SK-N-SH treated with all-trans-retinoic acid at 6 μM for 48 hours (cell line): ENCODE measurements around the gene CCDC81.

ENCODE experiments used
- ATAC-seq: fragments of 200-7000 bp; cut with Tn5 transposase; 3 replicates; pipeline ENCODE4 v1.9.1; 2020; ENCODE audit warnings: mild to moderate bottlenecking, moderate library complexity
- ARNTL ChIP-seq: fragments of 450-650 bp; formaldehyde crosslinking; IDR thresholded peaks from 2 replicates; pipeline ENCODE4 v1.5.0; 2020; ENCODE audit warnings: low read depth, mild to moderate bottlenecking, moderate library complexity, borderline replicate concordance
- BACH2 ChIP-seq: fragments of 250-450 bp; sonication (Bioruptor Pico); IDR thresholded peaks from 2 replicates; pipeline ENCODE4 v1.9.0; 2021; ENCODE audit warnings: mild to moderate bottlenecking, borderline replicate concordance
- CREB5 ChIP-seq: fragments of 250-450 bp; sonication (Bioruptor Pico); IDR thresholded peaks from 2 replicates; pipeline ENCODE4 v1.5.1; 2020; ENCODE audit warnings: low read depth, mild to moderate bottlenecking, moderate library complexity
- CSDC2 ChIP-seq: fragments of 250-450 bp; sonication (Bioruptor Pico); IDR thresholded peaks from 2 replicates; pipeline ENCODE4 v1.5.0; 2020; ENCODE audit warnings: mild to moderate bottlenecking, moderate library complexity
- ISL1 ChIP-seq: fragments of 250-450 bp; sonication (Bioruptor Pico); IDR thresholded peaks from 2 replicates; pipeline ENCODE4 v2.1.2; 2022; ENCODE audit warnings: mild to moderate bottlenecking, moderate library complexity
- OSR1 ChIP-seq: fragments of 250-450 bp; sonication (Bioruptor Pico); IDR thresholded peaks from 2 replicates; pipeline ENCODE4 v1.8.0; 2022; ENCODE audit warnings: moderate library complexity, mild to moderate bottlenecking, inconsistent platforms
- PPARA ChIP-seq: fragments of 250-450 bp; sonication (Bioruptor Pico); IDR thresholded peaks from 2 replicates; pipeline ENCODE4 v1.5.0; 2020; ENCODE audit warnings: mild to moderate bottlenecking, borderline replicate concordance
- RARB ChIP-seq: fragments of 250-450 bp; sonication (Bioruptor Pico); IDR thresholded peaks from 2 replicates; pipeline ENCODE4 v1.8.0; 2021; ENCODE audit warnings: mild to moderate bottlenecking, moderate library complexity
- SNAI2 ChIP-seq: fragments of 250-450 bp; sonication (Bioruptor Pico); IDR thresholded peaks from 2 replicates; pipeline ENCODE4 v1.5.0; 2020; ENCODE audit warnings: mild to moderate bottlenecking, moderate library complexity
- TCF4 ChIP-seq: fragments of 250-450 bp; sonication (Bioruptor Pico); IDR thresholded peaks from 2 replicates; pipeline ENCODE4 v1.8.0; 2021; ENCODE audit warnings: mild to moderate bottlenecking, moderate library complexity, borderline replicate concordance
- TOX ChIP-seq: fragments of 250-450 bp; sonication (Bioruptor Pico); IDR thresholded peaks from 2 replicates; pipeline ENCODE4 v1.8.0; 2021; ENCODE audit warnings: mild to moderate bottlenecking, moderate library complexity, borderline replicate concordance
- ZC3H10 ChIP-seq: fragments of 250-450 bp; sonication (Bioruptor Pico); IDR thresholded peaks from 2 replicates; pipeline ENCODE4 v1.5.1; 2021; ENCODE audit warnings: mild to moderate bottlenecking, moderate library complexity
- ZFP30 ChIP-seq: fragments of 450-650 bp; formaldehyde crosslinking; IDR thresholded peaks from 2 replicates; pipeline ENCODE4 v1.5.0; 2022; ENCODE audit warnings: mild to moderate bottlenecking, moderate library complexity
- ZNF70 ChIP-seq: fragments of 450-650 bp; formaldehyde crosslinking; IDR thresholded peaks from 2 replicates; pipeline ENCODE4 v1.5.0; 2020; ENCODE audit warnings: mild to moderate bottlenecking, moderate library complexity
- ZNF8 ChIP-seq: fragments of 450-650 bp; formaldehyde crosslinking; IDR thresholded peaks from 2 replicates; pipeline ENCODE4 v1.5.0; 2020; ENCODE audit warnings: mild to moderate bottlenecking, moderate library complexity
- TF ChIP-seq, protein P1 (sequence below): fragments of 250-450 bp; sonication (Bioruptor Pico); IDR thresholded peaks from 2 replicates; pipeline ENCODE4 v1.8.0; 2020; ENCODE audit warnings: mild to moderate bottlenecking, moderate library complexity, borderline replicate concordance
- TF ChIP-seq, protein P2 (sequence below): fragments of 250-450 bp; sonication (Bioruptor Pico); IDR thresholded peaks from 2 replicates; pipeline ENCODE4 v1.8.0; 2021; ENCODE audit warnings: low read depth, mild to moderate bottlenecking, moderate library complexity, borderline replicate concordance
- TF ChIP-seq, protein P3 (sequence below): fragments of 250-450 bp; sonication (Bioruptor Pico); IDR thresholded peaks from 2 replicates; pipeline ENCODE4 v1.5.0; 2020; ENCODE audit warnings: mild to moderate bottlenecking, moderate library complexity
- TF ChIP-seq, protein P4 (sequence below): fragments of 250-450 bp; sonication (Bioruptor Pico); IDR thresholded peaks from 2 replicates; pipeline ENCODE4 v1.5.1; 2021; ENCODE audit warnings: mild to moderate bottlenecking, moderate library complexity

The CCDC81 gene

DNA sequence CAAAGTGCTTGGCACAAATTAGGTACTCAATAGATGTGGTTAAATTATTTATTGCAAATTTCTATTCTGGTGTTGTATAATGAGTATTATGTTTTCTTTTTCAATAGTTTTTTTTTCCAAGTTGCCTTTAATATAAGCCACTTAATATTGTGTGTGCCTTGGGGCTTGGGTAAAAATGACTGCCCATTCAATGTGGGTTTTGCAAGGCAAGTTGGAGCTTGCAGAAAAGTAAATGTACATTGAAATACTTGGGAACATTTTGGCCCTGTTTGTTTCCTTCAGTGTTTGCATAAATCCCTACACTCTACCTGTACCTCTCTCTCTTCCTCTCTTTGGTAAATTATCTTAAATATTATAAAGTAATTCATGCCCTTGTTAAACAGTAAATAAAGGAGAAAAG is 2.1 kb upstream of the CCDC81 start (continued):
- TF ChIP-seq ZNF70 (CRISPR knock-in tag) (no peak), SNAI2 (CRISPR knock-in tag) (no peak), CREB5 (CRISPR knock-in tag) (no peak)

GRCh38 chr11:86374069-86374468 is 618 bp upstream of the CCDC81 start:
- TF ChIP-seq CSDC2 (CRISPR knock-in tag) (no peak), RARB (CRISPR knock-in tag) (no peak), OSR1 (no peak), CREB5 (CRISPR knock-in tag) (no peak), PPARA (no peak), ZNF8 (CRISPR knock-in tag) (no peak)
- TF ChIP-seq, all 23 proteins: peak for 0
- no peak for ATAC-seq

- TF ChIP-seq, protein P1, sequence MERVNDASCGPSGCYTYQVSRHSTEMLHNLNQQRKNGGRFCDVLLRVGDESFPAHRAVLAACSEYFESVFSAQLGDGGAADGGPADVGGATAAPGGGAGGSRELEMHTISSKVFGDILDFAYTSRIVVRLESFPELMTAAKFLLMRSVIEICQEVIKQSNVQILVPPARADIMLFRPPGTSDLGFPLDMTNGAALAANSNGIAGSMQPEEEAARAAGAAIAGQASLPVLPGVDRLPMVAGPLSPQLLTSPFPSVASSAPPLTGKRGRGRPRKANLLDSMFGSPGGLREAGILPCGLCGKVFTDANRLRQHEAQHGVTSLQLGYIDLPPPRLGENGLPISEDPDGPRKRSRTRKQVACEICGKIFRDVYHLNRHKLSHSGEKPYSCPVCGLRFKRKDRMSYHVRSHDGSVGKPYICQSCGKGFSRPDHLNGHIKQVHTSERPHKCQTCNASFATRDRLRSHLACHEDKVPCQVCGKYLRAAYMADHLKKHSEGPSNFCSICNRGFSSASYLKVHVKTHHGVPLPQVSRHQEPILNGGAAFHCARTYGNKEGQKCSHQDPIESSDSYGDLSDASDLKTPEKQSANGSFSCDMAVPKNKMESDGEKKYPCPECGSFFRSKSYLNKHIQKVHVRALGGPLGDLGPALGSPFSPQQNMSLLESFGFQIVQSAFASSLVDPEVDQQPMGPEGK (CRISPR knock-in tag): no peak
- no peak for TF ChIP-seq CREB5 (CRISPR knock-in tag)
- no peak for TF ChIP-seq PPARA
- no peak for TF ChIP-seq OSR1
- TF ChIP-seq, protein P2, sequence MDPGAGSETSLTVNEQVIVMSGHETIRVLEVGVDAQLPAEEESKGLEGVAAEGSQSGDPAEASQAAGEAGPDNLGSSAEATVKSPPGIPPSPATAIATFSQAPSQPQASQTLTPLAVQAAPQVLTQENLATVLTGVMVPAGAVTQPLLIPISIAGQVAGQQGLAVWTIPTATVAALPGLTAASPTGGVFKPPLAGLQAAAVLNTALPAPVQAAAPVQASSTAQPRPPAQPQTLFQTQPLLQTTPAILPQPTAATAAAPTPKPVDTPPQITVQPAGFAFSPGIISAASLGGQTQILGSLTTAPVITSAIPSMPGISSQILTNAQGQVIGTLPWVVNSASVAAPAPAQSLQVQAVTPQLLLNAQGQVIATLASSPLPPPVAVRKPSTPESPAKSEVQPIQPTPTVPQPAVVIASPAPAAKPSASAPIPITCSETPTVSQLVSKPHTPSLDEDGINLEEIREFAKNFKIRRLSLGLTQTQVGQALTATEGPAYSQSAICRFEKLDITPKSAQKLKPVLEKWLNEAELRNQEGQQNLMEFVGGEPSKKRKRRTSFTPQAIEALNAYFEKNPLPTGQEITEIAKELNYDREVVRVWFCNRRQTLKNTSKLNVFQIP (CRISPR knock-in tag): no peak
- no peak for TF ChIP-seq ZNF8 (CRISPR knock-in tag)
- no peak for TF ChIP-seq ARNTL (CRISPR knock-in tag)
- TF ChIP-seq CSDC2 (CRISPR knock-in tag): no peak
- TF ChIP-seq ISL1 (CRISPR knock-in tag): no peak
- TF ChIP-seq, protein P3, sequence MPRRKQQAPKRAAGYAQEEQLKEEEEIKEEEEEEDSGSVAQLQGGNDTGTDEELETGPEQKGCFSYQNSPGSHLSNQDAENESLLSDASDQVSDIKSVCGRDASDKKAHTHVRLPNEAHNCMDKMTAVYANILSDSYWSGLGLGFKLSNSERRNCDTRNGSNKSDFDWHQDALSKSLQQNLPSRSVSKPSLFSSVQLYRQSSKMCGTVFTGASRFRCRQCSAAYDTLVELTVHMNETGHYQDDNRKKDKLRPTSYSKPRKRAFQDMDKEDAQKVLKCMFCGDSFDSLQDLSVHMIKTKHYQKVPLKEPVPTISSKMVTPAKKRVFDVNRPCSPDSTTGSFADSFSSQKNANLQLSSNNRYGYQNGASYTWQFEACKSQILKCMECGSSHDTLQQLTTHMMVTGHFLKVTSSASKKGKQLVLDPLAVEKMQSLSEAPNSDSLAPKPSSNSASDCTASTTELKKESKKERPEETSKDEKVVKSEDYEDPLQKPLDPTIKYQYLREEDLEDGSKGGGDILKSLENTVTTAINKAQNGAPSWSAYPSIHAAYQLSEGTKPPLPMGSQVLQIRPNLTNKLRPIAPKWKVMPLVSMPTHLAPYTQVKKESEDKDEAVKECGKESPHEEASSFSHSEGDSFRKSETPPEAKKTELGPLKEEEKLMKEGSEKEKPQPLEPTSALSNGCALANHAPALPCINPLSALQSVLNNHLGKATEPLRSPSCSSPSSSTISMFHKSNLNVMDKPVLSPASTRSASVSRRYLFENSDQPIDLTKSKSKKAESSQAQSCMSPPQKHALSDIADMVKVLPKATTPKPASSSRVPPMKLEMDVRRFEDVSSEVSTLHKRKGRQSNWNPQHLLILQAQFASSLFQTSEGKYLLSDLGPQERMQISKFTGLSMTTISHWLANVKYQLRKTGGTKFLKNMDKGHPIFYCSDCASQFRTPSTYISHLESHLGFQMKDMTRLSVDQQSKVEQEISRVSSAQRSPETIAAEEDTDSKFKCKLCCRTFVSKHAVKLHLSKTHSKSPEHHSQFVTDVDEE (CRISPR knock-in tag): no peak
- no peak for TF ChIP-seq SNAI2 (CRISPR knock-in tag)
- TF ChIP-seq ZC3H10 (CRISPR knock-in tag): no peak
- no peak for TF ChIP-seq BACH2 (CRISPR knock-in tag)
- TF ChIP-seq, protein P4, sequence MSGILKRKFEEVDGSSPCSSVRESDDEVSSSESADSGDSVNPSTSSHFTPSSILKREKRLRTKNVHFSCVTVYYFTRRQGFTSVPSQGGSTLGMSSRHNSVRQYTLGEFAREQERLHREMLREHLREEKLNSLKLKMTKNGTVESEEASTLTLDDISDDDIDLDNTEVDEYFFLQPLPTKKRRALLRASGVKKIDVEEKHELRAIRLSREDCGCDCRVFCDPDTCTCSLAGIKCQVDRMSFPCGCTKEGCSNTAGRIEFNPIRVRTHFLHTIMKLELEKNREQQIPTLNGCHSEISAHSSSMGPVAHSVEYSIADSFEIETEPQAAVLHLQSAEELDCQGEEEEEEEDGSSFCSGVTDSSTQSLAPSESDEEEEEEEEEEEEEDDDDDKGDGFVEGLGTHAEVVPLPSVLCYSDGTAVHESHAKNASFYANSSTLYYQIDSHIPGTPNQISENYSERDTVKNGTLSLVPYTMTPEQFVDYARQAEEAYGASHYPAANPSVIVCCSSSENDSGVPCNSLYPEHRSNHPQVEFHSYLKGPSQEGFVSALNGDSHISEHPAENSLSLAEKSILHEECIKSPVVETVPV (CRISPR knock-in tag): no peak
- TF ChIP-seq TOX: no peak
- no peak for TF ChIP-seq TCF4
- no peak for TF ChIP-seq ZNF70 (CRISPR knock-in tag)
- no peak for TF ChIP-seq ZFP30 (CRISPR knock-in tag)
- ATAC-seq: no peak
Observed at GRCh38 chr11:86377972-86378371, 3.3 kb downstream of the CCDC81 start.
